Medulla oblongata (tissue), 1 donor: ENCODE data around the gene ARHGAP4.
A peak's percentile ranks its signal among the peaks of the same experiment; 100 is the strongest.

Experiments used
- DNase-seq: peaks from one replicate; pipeline ENCODE4 v3.0.0-alpha.2; 2015; ENCODE audit errors: extremely low spot score

ARHGAP4 gene

DNA sequence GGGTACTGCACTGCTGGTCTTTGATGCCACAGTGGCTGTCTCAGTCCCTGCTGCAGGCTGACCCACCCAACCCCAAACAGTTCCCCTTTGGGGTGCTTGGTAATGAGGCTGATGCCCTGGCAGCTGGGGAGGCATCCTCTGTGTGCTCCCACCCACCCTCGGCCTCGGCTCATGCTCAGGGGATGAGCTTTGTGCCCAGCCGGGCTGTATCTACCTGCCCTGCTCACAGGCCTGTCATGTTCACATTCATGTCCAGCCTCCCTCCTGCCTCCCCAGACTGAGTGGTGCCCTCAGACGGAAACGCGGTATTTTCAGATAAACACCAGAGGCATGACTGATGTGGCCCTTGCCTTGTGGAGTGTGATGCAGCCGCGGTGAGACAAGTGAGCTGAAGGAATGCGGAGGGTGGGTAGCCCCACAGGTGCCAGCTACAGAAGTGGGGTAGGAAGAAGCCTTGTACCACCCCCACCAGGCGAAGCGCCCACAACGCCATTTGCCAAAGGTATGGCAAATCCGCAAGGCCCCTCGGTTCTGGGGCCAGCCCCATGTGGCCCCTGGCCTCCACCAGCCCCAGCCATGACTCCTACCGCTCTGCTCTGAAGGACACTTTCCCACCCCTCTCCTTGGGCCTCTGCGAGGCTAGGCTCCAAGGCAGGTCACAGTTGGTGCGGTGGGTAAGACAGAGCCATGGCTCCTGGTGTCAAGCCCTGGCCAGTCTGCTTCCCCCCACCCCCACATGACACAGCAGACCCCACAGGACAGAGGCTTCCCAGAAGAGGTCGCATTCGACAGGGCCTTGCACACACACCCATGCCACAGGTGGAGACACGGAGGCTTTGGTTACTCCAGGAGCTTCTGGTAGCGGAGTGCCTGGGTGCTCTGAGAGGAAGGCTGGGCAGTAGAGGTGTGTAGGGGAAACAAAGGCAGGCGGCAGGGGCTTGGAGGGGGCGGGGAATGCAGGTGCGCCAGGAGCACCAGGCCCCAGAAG lies 20.2 kb upstream of the ARHGAP4 start:
- DNase-seq = no peak

DNA sequence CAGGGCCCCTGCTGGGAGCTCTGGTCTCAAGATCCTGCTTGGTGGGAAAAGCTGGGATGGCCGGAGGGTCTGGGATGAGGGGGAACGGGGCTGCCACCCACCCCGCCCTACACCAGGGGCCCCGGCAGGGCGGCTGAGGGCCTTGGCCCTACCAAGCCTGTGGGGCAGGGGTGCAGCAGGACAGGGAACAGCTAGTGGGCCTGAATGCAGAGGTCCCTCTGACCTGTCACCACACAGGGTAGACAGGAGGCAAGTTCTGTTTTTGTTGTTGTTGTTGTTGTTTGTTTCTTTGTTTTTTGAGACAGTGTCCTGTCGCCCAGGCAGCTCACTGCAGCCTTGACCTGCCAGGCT lies 18.7 kb upstream of the ARHGAP4 start:
- no peak for DNase-seq

- DNase-seq = peak; percentile 59
Observed at GRCh38 chrX:153944140-153944799, 18.2 kb upstream of the ARHGAP4 start, which contains the start of gene RENBP. RENBP (minus strand) TSS chrX:153944643; CDS start chrX:153944610, 33 bp downstream.

- DNase-seq = no peak
Observed at GRCh38 chrX:153941336-153942252, 15.5 kb upstream of the ARHGAP4 start.

DNA sequence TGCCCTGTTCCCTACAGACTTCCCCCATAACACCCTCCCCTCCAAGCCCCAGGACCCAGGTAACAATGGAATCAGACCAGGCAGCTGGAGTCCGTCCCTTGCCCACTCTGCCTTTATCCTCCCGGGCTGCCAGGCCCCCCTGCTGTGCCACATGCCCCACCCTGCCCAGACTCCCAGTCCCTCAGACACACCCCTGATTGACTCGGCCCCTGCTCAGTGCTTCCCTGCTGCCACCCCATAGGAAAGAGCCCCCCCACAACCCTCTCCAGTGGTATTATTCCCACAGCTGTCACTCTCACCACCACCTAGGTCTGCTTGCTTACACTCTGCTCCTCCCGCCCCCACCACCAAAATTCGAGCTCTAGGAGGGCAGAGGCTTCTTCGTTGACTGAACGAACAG lies 13.5 kb upstream of the ARHGAP4 start:
- DNase-seq = no peak

- no peak for DNase-seq
Observed at GRCh38 chrX:153938226-153938786, 12.2 kb upstream of the ARHGAP4 start.

DNA sequence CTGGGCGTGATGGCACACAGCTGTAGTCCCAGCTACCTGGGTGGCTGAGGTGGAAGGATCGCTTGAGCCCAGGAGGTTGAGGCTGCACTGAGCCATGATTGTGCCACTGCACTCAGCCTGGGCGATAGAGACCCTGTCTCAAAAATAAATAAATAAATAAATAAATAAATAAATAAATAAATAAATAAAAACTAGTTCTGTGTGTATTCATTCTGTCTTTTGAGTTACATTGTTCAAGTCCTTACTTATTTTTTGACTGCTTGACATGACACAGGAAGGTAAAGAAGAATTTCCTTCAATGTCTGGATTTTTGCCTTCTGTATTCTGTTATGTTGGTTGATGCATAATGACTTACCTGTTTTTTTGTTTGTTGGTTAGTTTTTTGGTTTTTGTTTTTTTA lies 11.0 kb upstream of the ARHGAP4 start:
- no peak for DNase-seq

DNA sequence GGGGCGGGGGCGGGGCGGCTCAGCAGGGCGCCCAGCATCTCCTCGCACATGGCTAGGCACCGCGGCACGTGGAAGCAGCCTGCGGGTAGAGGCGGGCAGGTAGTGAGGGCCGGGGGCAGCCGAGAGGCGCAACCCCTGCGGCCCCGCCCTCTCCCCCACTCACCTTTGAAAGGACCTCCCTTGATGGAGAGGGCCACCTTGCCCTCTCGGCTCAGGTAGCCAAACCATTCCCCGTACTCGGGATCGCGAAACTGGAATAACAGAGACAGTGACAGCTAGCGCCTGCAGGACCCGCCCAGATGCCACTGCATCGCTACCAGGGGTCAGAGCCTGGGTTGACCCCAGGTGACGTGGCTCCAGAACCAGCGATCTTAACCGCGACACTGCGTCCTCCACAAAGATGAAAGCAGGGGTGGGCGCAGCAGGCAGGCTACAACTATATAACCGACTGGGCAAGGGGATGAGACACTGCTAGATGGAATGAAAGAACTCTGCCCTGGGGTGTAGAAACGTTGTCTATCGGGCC lies 9.3 kb upstream of the ARHGAP4 start:
- no peak for DNase-seq

GRCh38 chrX:153934762-153935325 lies 8.8 kb upstream of the ARHGAP4 start, which contains the start of gene NAA10:
NAA10 (minus strand) TSS chrX:153935037; CDS start chrX:153934904, 133 bp downstream.
- peak; percentile 58 for DNase-seq

DNA sequence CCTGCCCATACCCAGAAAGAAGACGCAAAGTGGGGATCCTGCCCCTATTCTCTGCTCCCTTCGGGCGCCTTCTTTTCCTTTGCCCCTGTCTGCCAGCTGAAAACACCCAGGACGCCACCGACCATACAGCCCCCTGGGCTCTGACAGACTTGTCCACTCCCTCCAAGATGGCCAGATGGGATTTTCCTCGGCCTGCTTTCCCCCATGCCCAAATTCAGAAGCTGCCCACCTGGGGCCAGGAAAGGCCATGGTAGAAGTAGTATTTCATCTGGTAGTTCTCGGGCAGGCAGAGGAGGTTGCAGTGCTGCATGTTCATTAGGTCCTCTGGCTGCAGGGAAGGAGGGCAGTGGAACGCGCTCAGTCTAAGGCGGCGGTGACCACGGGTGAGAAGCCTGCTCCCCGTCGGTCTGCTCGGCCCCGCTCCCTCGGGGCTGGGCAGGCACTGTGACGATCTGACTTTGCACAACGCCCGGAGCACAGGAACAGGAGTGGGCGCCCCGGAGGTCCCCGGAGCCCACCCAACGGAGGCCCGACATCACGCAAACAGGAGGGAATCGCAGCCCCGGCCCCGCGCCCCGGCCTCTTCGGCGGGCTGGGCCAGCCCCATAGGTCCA lies 8.2 kb upstream of the ARHGAP4 start:
- DNase-seq = no peak

- DNase-seq = no peak
Observed at GRCh38 chrX:153933748-153934147, 7.7 kb upstream of the ARHGAP4 start.

GRCh38 chrX:153932220-153932915 lies 6.3 kb upstream of the ARHGAP4 start:
- no peak for DNase-seq

DNA sequence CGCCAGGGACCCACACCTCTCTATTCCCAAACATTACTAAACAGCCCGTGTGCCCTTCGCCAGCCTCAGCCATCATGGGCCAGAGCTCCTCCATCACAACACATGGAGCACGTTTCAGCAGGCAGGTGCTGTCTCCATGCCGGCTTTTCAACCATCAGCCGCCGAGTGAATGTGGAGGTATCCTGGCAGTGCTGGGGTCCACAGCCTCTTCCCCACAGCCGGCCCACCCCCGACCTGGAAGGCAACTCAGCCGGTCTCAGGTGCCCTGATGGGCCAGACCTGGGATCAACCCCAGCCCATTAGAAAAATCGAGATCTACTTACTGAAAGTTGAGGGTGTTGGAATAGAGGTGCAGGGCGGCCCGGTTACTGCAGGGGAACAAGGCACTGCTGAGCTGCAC lies 5.7 kb upstream of the ARHGAP4 start:
- no peak for DNase-seq

- no peak for DNase-seq
Observed at GRCh38 chrX:153931151-153931550, 5.1 kb upstream of the ARHGAP4 start.

DNA sequence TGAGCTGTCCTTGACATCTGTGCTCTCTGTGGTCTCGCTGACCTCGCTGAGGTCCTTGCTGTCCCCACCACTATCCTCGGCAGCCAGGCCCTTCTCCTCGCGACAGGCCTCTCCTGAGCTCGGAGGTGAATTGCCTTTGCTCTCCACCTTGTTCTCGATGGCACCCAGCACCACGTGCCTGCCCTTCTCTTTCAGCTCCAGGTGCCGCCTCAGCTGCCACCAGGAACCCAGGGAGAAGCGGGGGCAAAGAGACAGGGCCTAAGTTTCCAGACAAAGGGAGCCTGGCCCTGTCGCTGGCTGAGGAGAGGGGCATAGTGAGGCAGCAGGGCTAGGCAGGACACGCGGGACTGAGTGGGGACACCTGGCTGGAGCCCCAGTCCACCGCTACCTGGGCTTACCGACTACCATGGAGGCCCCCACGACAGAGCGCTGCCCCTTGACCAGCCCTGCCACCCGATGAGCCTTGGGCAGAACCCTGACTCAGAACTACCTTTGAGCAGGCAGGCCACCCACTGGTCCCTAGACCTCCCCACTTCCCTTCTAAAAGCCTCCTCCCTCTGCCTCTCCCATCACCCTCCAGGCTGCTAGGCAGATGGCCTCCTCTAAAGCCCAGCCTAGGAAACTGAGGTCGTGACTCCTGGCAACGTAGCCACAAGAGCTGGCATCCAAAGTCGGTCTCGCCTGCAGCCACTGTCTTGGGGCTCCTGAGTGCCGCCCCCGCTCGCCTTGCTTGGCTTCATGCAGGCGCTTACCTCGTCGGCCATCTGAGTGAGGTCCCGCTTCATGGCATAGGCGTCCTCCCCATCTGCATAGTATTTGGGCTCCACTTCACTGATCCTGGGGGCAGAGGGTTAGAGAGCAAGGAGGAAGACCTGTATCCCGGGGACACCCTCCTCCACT lies 4.2 kb upstream of the ARHGAP4 start:
- no peak for DNase-seq

DNA sequence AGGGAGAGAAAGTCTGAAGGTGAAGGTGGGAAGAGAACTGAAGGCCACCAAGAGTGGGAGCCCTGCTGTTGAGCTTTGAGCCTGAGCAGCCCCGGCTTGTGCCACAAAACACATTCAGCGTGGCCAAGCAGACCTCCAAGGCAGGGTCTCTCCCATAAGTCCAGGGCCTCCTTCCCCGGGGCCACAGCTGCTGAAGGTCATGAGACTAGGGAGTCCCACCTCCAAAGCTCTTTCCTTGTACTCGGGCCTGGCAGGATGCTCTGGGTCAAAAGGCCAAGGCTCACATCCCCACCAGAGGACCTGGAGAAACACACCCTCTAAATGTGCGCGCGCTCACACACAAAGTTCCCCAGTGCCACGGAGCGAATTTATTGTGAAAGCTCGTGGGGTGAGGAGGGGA lies 3.5 kb upstream of the ARHGAP4 start:
- DNase-seq = no peak

GRCh38 chrX:153928846-153929245 lies 2.8 kb upstream of the ARHGAP4 start:
- no peak for DNase-seq

DNA sequence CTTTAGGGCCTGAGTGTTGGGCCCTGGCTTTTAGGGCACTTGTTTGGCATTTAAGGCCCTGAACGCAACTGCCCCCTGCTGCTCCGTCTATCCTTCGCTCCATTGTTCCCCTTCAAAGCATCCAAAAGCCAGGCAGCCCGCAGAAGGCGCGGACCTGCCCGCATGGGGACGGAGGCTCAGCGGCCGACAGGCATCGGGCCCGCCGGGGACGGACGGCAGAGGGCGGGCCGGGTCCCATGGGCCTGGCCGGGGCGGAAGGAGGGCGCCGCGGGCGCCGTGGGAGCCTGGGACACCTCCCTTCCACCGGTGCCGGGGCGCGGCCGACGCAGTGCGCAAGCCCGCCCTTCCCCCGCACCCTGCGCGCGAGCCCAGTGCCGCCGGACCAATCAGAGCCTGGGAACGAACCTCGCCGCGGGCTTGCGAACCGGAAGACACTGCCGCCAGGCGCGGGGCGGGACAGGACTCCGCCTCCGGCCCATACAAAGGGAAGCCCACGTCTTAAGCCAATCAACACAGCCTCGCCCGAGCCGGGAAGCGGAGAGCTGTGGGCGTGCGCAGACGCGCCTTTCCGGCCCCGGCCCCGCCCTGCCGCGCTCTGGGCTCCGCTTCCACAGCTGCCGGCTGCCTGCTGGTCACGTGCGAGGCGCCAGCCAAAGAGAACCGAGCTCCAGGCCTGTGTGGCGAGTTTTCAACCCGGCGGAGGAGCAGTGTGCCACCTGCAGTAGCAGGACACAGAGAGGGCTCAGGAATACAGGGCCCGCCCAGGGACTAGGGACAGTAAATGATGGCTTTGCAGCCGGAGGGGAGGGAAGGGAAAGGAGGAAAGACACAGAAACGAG lies 2.1 kb upstream of the ARHGAP4 start:
- DNase-seq = peak; percentile 95
